ENCODE measurements around the gene MAEL. TPM values are rescaled to one million over a fixed set of nuclear protein-coding genes. Genes with fewer than 3 reads are reported as not detected.

The MAEL gene
- total RNA-seq, 1 experiment from 2014 or later, result not detected

GRCh38 chr1:166969074-166969677, 19.9 kb upstream of the MAEL start:
- Mint-ChIP-seq H3K4me1 (ENCODE audit: low read depth, unreplicated experiment) (no peaks in the 10 kb centered on the region), H3K4me3 (ENCODE audit: unreplicated experiment) (no peak overlapping the region), H3K9me3 (ENCODE audit: unreplicated experiment) (no peaks in the 10 kb centered on the region), H3K27me3 (ENCODE audit: insufficient read depth, unreplicated experiment) (peaks cover 31% of the 10 kb centered on the region), H3K36me3 (ENCODE audit: insufficient read depth, unreplicated experiment) (no peaks in the 10 kb centered on the region), H3K27ac (ENCODE audit: unreplicated experiment) (no peak overlapping the region)
- POLR2A ChIA-PET, result no interaction called here
- Histone ChIP-seq H3K4me3 (ENCODE audit: low read depth, low read length) (no peak overlapping the region), H3K27me3 (replicated peaks; ENCODE audit: control insufficient read depth, insufficient read depth, low read length) (peaks cover 1% of the 10 kb centered on the region), H3K36me3 (ENCODE audit: control insufficient read depth, insufficient read depth, low read length) (no peaks in the 10 kb centered on the region), H3K9me3 (no peaks in the 10 kb centered on the region), H3K4me1 (0 out of 2 replicates have a peak, but pooled peaks cover 4% of the 10 kb centered on the region)
- DNase-seq, result no peak
- CTCF ChIA-PET, result no interaction called here
- TF ChIP-seq, protein P1, sequence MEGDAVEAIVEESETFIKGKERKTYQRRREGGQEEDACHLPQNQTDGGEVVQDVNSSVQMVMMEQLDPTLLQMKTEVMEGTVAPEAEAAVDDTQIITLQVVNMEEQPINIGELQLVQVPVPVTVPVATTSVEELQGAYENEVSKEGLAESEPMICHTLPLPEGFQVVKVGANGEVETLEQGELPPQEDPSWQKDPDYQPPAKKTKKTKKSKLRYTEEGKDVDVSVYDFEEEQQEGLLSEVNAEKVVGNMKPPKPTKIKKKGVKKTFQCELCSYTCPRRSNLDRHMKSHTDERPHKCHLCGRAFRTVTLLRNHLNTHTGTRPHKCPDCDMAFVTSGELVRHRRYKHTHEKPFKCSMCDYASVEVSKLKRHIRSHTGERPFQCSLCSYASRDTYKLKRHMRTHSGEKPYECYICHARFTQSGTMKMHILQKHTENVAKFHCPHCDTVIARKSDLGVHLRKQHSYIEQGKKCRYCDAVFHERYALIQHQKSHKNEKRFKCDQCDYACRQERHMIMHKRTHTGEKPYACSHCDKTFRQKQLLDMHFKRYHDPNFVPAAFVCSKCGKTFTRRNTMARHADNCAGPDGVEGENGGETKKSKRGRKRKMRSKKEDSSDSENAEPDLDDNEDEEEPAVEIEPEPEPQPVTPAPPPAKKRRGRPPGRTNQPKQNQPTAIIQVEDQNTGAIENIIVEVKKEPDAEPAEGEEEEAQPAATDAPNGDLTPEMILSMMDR (IDR thresholded peaks at IDR 0.05; ENCODE audit: insufficient read depth in 1 of 2, low read depth in 1 of 2, low read length in 1 of 2, severe bottlenecking in 1 of 2, unreplicated experiment in 1 of 2), result no peak
- intact Hi-C loops (cut with micrococcal nuclease; ENCODE audit: unreplicated experiment), result no loop called here
- no TSS peak for BruUV-seq (replicated peaks)

- Mint-ChIP-seq H3K36me3 (ENCODE audit: insufficient read depth, unreplicated experiment) (no peaks in the 10 kb centered on the region), H3K27me3 (ENCODE audit: insufficient read depth, unreplicated experiment) (peaks cover 42% of the 10 kb centered on the region), H3K9me3 (ENCODE audit: unreplicated experiment) (no peaks in the 10 kb centered on the region), H3K27ac (ENCODE audit: unreplicated experiment) (no peak overlapping the region), H3K4me3 (ENCODE audit: unreplicated experiment) (no peak overlapping the region), H3K4me1 (ENCODE audit: low read depth, unreplicated experiment) (peaks cover 7% of the 10 kb centered on the region)
- DNase-seq, result no peak
- intact Hi-C loops (cut with micrococcal nuclease; ENCODE audit: unreplicated experiment), result no loop called here
- CTCF ChIA-PET, result no interaction called here
- Histone ChIP-seq H3K4me3 (ENCODE audit: low read depth, low read length) (no peak overlapping the region), H3K27me3 (replicated peaks; ENCODE audit: control insufficient read depth, insufficient read depth, low read length) (peaks cover 3% of the 10 kb centered on the region), H3K36me3 (ENCODE audit: control insufficient read depth, insufficient read depth, low read length) (no peaks in the 10 kb centered on the region), H3K4me1 (peaks cover 10% of the 10 kb centered on the region; the same call in 1 of the 2 replicates), H3K9me3 (no peaks in the 10 kb centered on the region)
- POLR2A ChIA-PET, result no interaction called here
- TF ChIP-seq, protein P1 (IDR thresholded peaks at IDR 0.05; ENCODE audit: insufficient read depth in 1 of 2, low read depth in 1 of 2, low read length in 1 of 2, severe bottlenecking in 1 of 2, unreplicated experiment in 1 of 2), result no peak
- no TSS peak for BruUV-seq (replicated peaks)
Measured at GRCh38 chr1:166971252-166971651, 17.8 kb upstream of the MAEL start.

DNA sequence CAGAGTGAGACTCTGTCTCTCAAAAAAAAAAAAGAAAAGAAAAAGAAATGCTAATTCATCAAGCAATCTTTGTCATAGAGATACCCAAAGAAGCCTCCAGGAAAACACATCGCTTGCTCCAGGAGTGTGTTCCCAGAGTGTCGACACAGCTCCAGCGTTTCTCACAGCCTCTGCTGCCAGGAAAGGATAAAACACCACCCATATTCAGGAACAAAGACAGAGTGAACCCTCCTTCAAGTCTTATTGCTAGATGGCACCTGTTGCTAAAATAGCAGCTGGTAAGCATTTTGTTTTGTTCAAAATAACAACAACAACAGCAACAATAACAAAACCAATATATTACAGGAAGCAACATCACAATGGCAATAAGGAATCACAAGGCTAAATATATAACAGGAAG, 16.9 kb upstream of the MAEL start:
- no peak overlapping the region for H3K4me3 ChIP-seq (ENCODE audit: low read depth, low read length)
- BruUV-seq (replicated peaks), result no TSS peak
- TF ChIP-seq, protein P1 (IDR thresholded peaks at IDR 0.05; ENCODE audit: insufficient read depth in 1 of 2, low read depth in 1 of 2, low read length in 1 of 2, severe bottlenecking in 1 of 2, unreplicated experiment in 1 of 2), result no peak
- peaks cover 6% of the 10 kb centered on the region; the same call in 1 of the 2 replicates for H3K4me1 ChIP-seq
- H3K9me3 ChIP-seq, result no peaks in the 10 kb centered on the region
- Mint-ChIP-seq H3K4me1 (ENCODE audit: low read depth, unreplicated experiment) (peaks cover 7% of the 10 kb centered on the region), H3K36me3 (ENCODE audit: insufficient read depth, unreplicated experiment) (no peaks in the 10 kb centered on the region), H3K27me3 (ENCODE audit: insufficient read depth, unreplicated experiment) (peaks cover 50% of the 10 kb centered on the region), H3K9me3 (ENCODE audit: unreplicated experiment) (no peaks in the 10 kb centered on the region), H3K4me3 (ENCODE audit: unreplicated experiment) (no peak overlapping the region), H3K27ac (ENCODE audit: unreplicated experiment) (no peak overlapping the region)
- intact Hi-C loops (cut with micrococcal nuclease; ENCODE audit: unreplicated experiment), result no loop called here
- H3K27me3 ChIP-seq (replicated peaks; ENCODE audit: control insufficient read depth, insufficient read depth, low read length), result peaks cover 3% of the 10 kb centered on the region
- ChIA-PET POLR2A (no interaction called here), CTCF (no interaction called here)
- no peaks in the 10 kb centered on the region for H3K36me3 ChIP-seq (ENCODE audit: control insufficient read depth, insufficient read depth, low read length)
- no peak for DNase-seq

Data from Caco-2 (cell line).